ENCODE data around the gene ARAP1. TPM values are rescaled to one million over a fixed set of nuclear protein-coding genes. Genes with fewer than 3 reads are reported as not detected.
A peak's percentile ranks its signal among the peaks of the same experiment; 100 is the strongest.

ARAP1 gene
- total RNA-seq, 1 donor from 2014 or later = 76.8 TPM

GRCh38 chr11:72724851-72725723 lies 27.1 kb downstream of the ARAP1 start:
- DNase-seq (ENCODE audit: low read depth in 2 of 2) = peak; percentile 84 to 92

GRCh38 chr11:72724021-72724551 lies 28.1 kb downstream of the ARAP1 start:
- DNase-seq (ENCODE audit: low read depth in 2 of 2) = no peak

DNA sequence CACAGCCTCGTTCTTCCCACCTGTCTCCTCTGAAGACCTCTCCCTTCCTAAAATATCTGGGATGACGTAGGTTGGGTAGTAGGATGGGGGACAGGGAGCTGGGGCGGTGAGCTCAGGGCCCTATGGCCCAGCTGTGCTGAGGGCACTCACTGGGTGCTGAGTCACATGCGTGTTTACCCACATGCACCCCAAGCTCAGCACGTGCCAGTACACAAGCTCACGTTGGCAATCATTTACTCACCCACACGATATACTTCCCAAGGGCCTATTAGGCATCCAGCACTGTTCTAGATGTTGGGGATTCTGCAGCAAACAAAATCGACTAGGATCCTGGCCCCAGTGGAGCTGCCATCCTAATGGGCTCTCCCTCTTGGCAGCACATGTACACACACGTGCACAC lies 28.7 kb downstream of the ARAP1 start:
- DNase-seq (ENCODE audit: low read depth in 2 of 2) = no peak

DNA sequence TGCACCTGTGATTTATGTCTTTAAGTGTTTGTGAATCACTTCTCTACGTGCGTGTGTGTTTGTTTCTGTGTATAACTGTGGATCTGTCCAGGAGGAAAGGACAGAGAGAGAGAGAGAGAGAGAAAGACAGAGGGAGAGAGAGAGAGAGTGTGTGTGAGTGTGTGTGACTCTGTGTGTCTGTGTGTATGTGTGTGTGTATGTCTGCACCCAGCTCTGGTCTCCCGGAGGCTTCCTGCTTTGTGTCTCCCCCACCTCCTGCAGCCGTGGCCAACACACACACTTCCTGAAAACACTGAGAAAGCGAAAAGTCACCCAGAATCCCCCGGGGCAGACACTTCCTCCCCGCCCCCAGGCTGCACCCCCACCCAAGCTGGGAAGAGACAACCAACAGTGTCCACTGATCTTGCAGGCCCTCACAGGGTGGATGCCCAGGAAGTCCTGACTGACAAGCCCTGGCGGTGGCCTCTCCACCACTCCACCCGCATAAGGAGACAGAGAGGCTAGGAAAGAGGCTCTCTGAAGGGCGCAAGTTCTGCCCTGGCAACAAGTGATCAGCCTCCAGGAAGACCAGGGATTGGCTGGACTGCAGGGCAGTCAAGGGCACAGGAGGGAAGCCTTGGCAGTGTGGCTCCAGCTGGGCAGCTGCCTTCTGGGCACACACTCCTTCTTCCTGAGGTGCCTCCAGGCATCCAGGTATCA lies 30.0 kb downstream of the ARAP1 start:
- DNase-seq (ENCODE audit: low read depth in 2 of 2) = peak; percentile 90 to 94

DNA sequence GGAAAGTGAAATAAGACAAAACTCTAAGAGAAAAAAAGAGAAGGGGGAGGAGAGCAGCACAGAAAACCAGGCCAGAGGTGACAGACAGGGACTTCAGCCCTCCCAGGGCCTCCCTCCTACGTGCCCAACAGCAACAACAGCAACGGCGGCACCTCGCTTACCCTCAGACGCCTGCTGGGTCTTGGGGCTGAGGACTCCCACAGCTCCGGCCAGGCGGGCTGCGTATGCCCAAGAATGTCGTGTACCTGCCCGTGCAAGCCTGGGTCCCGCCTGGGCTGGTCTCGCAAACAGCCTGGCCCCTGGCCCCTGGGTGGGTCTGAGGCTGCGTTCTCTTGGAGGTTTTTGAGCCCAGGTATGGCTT lies 30.5 kb downstream of the ARAP1 start:
- peak; percentile 45 to 47 for DNase-seq (ENCODE audit: low read depth in 2 of 2)

GRCh38 chr11:72721276-72721675 lies 30.9 kb downstream of the ARAP1 start:
- no peak for DNase-seq (ENCODE audit: low read depth in 2 of 2)

- peak; percentile 17 to 45 for DNase-seq (ENCODE audit: low read depth in 2 of 2)
Measured at GRCh38 chr11:72720784-72721183, 31.4 kb downstream of the ARAP1 start.

DNA sequence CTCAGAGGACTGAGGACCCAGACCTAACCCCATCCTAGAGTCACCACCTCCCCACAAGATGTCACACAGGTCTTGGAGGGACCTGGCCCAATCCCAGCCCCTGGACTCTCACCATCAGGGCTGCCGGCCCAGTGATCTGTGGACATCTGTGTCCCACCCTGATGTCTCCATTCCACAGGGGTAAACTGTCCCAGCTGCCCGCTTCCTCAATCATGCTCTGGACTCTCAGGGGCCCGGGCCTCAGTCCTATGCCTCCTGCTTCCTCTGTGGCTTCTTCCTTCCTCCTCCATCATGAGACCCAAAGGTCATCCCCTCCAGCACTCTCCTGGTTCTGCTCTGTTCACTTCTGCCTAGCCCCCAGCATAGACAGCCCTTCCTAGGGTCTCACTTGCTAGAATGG lies 32.2 kb downstream of the ARAP1 start:
- no peak for DNase-seq (ENCODE audit: low read depth in 2 of 2)

DNA sequence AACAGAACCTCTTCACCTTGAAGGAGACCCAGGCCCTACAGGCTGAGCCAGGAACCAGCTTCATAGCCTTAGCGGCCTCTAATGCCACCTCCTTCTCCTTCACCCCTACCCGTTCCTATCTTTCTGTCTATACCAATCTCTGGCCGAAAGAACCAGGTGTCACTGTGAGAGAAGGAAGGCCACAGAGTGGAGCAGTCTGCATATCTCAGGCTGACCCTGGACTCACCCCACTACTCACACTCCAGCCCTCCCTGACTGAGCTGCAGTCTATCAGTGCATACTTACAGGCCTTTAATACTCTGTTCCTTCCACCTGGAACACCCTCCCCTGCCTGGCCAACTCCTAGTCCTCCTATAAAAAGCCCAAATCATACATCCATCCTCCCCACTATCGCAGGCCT lies 32.7 kb downstream of the ARAP1 start:
- DNase-seq (ENCODE audit: low read depth in 2 of 2) = no peak

DNA sequence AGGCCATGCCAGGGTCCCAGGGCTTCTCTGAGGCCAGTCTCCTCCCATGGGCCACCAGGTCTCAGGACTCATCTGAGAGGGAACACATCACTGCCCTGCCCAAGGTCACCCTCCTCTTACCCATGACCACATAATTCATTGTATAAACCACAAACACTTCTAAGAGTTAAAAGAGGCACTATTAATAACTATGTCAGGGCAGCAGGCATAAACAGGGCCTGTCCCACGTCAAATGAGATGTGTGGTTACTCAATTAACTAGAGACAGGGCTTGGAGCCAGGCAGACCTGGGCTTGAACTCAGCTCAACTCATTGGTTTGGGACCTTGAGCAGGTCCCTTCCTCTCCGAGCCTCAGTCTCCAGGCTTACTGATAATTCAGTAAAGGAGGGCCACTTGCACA lies 33.1 kb downstream of the ARAP1 start:
- no peak for DNase-seq (ENCODE audit: low read depth in 2 of 2)

DNA sequence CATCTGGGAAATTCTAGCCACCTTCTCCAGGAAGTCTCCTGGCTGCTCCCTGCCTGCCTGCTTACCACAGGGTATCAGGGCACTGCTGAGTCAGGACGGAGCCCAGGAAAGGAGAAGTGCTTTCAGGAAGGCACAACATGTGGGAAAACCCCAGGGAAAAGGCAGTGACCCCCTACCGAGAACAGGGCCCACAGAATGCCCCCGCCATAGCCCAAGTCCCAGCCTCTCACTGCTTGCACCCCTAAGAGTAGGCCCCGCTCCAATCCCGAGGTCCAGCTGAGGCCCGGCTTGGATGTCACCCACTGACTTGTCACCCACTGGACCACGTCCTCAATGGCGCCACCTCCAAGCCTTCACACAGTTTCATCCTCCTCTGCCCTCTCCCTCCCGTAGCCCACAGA lies 34.1 kb downstream of the ARAP1 start:
- no peak for DNase-seq (ENCODE audit: low read depth in 2 of 2)

DNA sequence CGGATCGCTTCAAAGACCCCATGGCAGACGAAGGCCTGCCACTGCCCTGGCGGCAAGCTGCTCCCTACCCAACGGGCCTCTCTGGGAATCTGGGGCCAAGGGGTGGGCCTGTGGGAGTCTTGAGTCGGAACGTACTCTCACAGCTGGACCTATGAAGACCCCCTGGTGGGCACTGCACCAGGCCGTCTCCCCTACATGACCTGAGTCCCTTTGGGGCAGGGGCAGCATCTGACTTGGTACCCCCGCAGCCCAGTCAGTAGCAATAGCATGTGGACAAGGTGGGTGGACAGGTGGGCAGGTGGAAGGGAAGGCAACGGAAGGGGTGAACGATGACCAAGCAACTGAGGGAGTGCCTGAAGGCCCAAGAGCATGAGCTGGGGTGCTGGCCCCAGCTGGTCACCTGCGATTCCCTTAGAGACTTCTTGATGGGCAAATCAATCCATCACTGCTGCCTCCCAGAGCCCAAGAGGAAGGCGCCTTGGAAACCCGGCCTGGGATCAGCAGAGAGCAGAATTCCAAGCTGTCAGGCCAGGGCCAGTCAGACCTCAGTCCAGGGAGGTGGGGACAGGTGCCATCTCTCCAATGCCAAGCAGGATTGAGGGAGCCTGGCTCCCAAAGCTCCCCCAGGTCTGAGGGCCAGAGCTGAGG lies 35.3 kb downstream of the ARAP1 start:
- DNase-seq (ENCODE audit: low read depth in 2 of 2) = no peak

DNA sequence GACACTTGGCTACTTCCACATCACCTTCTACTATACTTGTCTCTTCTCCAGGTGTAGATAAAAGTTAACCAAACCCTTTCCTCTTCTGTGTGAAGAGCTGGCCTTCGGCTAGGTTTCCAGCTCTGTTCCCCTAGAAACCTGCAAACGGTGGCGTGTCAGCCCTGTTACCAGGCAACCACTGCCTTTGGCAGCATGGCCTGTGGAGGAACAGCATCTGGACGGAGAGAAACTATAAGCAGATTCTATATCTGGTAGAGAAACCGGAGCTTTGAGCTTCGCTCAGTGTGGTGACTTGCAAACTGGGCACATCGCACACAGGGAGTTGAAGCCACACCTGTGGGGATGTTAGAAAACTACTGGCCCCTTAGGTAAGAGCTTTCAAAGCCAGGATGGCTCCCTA lies 35.9 kb downstream of the ARAP1 start:
- DNase-seq (ENCODE audit: low read depth in 2 of 2) = peak in 1 of 2 donors; percentile 18

DNA sequence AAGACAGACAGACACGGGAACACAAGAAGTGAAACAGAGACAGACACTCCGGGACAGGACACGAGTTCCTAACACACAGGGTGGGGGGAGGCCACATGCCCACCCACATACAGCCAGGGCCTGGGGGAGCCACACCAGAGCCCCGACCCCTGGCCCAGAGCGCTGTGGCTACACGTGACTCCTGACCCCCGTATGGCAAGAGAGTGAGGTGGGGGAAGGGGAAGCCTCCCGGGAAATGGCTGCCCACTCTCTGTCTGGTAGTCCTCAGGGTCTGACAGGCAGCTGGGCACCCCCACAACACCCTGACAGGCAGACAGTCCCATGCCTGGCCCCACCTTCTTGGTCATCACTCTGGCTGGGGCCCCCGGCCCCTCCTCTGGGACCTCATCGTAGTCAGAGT lies 39.4 kb downstream of the ARAP1 start:
- no peak for DNase-seq (ENCODE audit: low read depth in 2 of 2)

- DNase-seq (ENCODE audit: low read depth in 2 of 2) = no peak
Measured at GRCh38 chr11:72712168-72712751, 39.9 kb downstream of the ARAP1 start.

DNA sequence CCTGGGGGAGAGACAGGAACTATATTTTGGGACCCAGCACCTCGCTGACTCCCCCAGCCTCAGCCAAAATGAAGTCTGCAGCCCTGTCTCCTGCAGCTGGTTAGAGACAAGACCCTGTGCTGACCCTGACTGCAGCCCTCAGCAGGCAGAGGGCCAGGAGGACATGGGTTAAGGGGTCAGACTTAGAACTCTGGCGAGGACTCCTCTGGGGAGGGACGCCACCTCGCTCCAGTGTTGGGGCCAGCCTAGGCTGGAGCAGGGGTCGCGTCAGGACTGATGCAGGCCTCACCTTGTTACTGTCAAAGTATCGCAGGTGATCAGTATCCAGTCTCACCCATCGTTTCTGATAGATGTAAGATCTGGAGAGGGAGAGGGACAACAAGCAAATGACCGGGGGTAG lies 41.1 kb downstream of the ARAP1 start:
- no peak for DNase-seq (ENCODE audit: low read depth in 2 of 2)

DNA sequence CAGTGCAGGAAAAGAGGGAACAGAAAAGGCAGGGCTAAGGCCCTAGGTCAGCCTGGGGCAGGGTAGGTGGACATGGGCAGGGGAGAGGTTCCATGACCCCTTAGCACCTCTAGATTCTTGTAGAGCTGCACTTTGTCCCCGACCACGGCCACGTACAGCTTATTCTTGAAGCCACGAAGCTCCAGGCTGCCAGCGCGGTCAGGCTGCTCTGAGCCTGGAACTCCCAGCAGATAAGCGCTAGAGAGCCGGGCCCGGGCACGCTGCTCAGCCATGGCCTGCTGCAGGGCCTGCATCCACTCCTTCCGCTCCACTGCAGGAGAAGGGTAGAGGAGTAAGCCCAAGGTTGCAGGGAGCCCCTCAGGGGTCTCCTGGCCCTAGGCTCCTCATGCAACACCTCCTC lies 41.9 kb downstream of the ARAP1 start:
- no peak for DNase-seq (ENCODE audit: low read depth in 2 of 2)

GRCh38 chr11:72709478-72710238 lies 42.5 kb downstream of the ARAP1 start:
- DNase-seq (ENCODE audit: low read depth in 2 of 2) = no peak

DNA sequence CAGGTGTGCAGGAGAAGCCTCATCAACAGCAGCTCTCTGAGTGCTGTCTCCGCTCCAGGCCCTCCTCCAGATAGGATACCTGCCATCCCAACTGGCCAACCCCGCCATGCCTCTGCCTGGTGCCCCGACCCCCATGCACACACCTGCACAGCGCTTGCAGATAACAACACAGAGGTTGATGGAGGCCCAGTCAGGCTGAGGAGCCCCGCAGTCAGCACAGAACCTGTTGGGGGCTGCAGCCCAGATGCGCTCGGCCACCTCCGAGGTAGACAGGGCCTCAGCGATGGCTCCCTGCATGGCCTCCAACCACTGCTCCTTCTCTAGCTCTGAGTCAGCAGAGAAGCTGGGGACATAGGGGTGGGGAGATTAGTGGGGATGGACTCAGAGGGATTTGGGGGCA lies 45.2 kb downstream of the ARAP1 start:
- no peak for DNase-seq (ENCODE audit: low read depth in 2 of 2)

- DNase-seq (ENCODE audit: low read depth in 2 of 2) = no peak
Measured at GRCh38 chr11:72706579-72706978, 45.6 kb downstream of the ARAP1 start.
